Ecto neural progenitor cell (in vitro differentiated cells): ENCODE measurements around the gene CNGA4.
"Not testable (repeated sequence)": the region's sequence is repeated elsewhere in the genome, so short reads cannot be mapped to it uniquely, and the experiment has no call there.

Experiments used
- DNase-seq: peaks from one replicate; pipeline ENCODE4 v3.0.0-alpha.2; 2018; ENCODE audit warnings: low spot score

The CNGA4 gene

DNA sequence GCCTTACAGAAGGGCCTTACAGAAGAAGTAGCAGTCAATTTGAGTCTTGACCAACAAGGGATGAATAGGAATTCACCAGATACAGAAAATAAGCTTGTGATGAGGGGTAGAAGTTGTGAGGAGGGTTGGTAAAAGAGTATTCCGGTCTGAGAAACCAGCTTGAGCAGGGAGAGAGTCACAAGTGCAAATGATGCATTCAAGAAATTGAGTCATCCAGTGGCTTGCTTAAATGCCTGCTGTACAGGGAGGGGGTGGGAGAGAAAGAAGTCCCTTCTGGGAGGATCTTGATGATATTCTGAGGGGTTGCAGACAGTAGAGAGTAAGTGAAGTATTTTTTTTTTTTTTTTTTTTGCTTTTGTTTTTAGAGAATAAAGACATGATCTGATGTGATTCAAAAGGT, 29.9 kb downstream of the CNGA4 start:
- DNase-seq, result no peak

GRCh38 chr11:6269994-6270393, 31.1 kb downstream of the CNGA4 start:
- DNase-seq, result no peak

DNA sequence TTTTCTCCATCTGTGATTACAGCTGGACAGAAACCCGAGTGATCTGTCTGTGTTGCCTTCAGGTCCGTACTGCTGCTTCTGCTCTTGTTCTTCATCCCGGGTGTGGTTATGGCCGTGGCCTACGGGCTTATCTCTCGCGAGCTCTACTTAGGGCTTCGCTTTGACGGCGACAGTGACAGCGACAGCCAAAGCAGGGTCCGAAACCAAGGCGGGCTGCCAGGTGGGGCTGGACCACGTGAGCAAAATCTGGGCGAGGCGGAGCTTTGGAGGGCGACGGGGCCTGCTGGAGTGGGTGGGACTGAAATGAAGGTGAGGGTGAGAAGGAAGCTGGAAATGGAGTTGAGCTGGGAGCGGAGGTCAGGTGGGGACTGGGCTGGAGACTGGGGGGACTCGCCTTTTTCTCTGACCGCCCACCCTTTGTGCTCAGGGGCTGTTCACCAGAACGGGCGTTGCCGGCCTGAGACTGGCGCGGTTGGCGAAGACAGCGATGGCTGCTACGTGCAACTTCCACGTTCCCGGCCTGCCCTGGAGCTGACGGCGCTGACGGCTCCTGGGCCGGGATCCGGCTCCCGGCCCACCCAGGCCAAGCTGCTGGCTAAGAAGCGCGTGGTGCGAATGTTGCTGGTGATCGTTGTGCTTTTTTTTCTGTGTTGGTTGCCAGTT, 31.8 kb downstream of the CNGA4 start:
- no peak for DNase-seq

- no peak for DNase-seq
These were observed 32.7 kb downstream of the CNGA4 start for GRCh38 chr11:6271598-6271997.

DNA sequence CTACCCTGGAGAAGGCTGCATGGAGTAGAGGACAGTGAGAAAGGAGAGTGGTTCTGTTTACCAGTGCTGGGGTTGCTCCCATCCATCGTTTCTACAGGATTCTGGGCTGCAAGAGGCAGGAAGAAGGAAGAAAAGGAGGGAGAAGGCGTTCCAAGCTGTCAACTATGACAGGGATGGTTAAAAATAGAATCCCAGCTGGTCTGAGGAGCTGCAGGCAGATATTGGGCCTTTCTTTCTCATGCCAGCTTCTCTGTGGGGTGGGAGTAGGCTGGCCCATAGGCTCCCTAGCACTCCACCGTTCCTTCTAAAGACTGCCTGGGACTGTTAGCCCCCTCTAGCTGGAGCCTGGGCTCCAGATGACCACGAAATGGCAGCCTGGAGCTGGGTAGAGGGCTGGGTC, 34.3 kb downstream of the CNGA4 start:
- DNase-seq, result no peak

DNA sequence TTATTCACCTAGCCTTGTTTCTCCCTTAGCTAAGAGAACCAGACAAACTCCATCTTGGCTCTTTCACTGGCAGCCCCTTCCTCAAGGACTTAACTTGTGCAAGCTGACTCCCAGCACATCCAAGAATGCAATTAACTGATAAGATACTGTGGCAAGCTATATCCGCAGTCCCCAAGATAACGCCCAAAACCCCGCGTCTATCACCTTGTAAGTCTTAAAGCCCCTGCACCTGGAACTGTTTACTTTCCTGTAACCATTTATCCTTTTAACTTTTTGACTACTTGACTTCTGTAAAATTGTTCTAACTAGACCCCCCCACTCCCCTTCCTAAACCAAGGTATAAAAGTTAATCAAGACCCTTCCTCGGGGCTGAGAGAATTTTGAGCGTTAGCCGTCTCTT, 41.9 kb downstream of the CNGA4 start:
- not testable (repeated sequence) for DNase-seq

DNA sequence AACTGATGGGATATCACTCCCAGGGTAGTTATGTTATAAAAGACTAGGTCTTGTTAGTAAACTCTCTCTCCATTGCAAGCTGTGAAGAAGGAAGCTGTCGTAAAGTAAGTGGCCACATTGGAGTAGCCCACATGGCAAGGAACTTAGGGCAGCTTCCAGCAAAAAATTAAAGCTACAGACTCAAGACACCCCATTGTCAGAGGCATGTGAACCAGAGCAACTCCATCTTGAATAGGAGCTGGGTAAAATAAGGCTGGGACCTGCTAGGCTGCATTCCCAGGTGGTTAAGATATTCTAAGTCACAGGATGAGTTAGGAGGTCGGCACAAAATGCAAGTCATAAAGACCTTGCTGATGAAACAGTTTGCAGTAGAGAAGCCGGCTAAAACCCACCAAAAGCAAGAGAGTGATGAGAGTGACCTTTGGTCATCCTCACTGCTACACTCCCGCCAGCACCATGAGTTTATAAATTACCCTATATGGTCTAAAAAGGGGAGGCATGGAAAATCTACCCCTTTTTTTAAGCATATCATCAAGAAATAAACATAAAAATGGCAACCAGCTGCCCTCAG, 44.6 kb downstream of the CNGA4 start:
- no peak for DNase-seq

DNA sequence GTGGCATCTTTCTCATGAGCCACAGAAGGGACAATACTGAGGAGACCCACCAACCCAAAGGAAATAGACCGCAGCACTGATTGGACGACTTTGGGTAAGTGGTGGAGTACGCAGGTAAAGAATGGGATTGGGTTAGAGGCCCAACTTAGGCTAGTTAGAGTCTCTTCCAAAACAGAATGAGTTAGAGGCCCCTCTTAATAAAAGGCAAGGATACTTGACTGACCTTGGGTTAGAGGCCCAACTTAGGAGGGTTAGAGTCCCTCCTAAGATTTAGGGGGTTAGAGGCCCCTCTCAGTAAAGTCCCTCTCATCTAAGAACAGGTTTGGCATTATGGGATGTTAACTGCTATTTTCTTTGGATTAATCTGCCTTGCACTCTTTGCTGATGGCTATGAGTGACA, 45.4 kb downstream of the CNGA4 start:
- no peak for DNase-seq

GRCh38 chr11:6285019-6285418, 46.1 kb downstream of the CNGA4 start:
- no peak for DNase-seq
